Liver (tissue), 9 donors: ENCODE data around the gene CASQ1. TPM values are rescaled to one million over a fixed set of nuclear protein-coding genes. Genes with fewer than 3 reads are reported as not detected.

Experiments
- DNase-seq: peaks from one replicate; pipeline ENCODE4 v3.0.0-alpha.2; 2017; ENCODE audit warnings: low spot score
- H3K27ac ChIP-seq, 2 donors: one replicate each; pipeline ENCODE4 v1.7.0; 2013; ENCODE audit warnings: inconsistent platforms in 2 of 2, low read length in 2 of 2, control low read depth in 1 of 2, low read depth in 1 of 2, mild to moderate bottlenecking in 1 of 2
- H3K27me3 ChIP-seq, 4 donors: one replicate each; pipeline versions ENCODE4 v1.6.1 to v1.7.0; 2013; ENCODE audit warnings: low read length in 3 of 4, inconsistent platforms in 1 of 4, mild to moderate bottlenecking in 1 of 4, moderate library complexity in 1 of 4; ENCODE audit not compliant: control insufficient read depth in 4 of 4, insufficient read depth in 4 of 4
- H3K36me3 ChIP-seq, 4 donors: one replicate each; pipeline versions ENCODE4 v1.6.1 to v1.7.0; 2013; ENCODE audit warnings: low read length in 3 of 4, mild to moderate bottlenecking in 3 of 4, low read depth in 1 of 4, moderate library complexity in 1 of 4; ENCODE audit not compliant: control insufficient read depth in 4 of 4, insufficient read depth in 3 of 4
- H3K4me1 ChIP-seq, 4 donors: one replicate each; pipeline versions ENCODE4 v1.6.1 to v1.7.0; 2013; ENCODE audit warnings: low read length in 3 of 4, mild to moderate bottlenecking in 3 of 4, moderate library complexity in 1 of 4; ENCODE audit not compliant: control insufficient read depth in 4 of 4, insufficient read depth in 4 of 4
- H3K4me3 ChIP-seq, 3 donors: one replicate each; pipeline versions ENCODE4 v1.6.1 to v1.7.0; 2013; ENCODE audit warnings: low read length in 3 of 3, control low read depth in 1 of 3, low read depth in 1 of 3, mild to moderate bottlenecking in 1 of 3
- H3K9ac ChIP-seq, 2 donors: one replicate each; pipeline ENCODE4 v1.7.0; 2013; ENCODE audit warnings: low read length in 2 of 2, mild to moderate bottlenecking in 2 of 2, moderate library complexity in 2 of 2, control low read depth in 1 of 2, low read depth in 1 of 2
- H3K9me3 ChIP-seq, 4 donors: one replicate each; pipeline versions ENCODE4 v1.6.1 to v1.7.0; 2013; ENCODE audit warnings: low read length in 3 of 4; ENCODE audit not compliant: control insufficient read depth in 4 of 4
- ATF3 ChIP-seq: IDR thresholded peaks from 2 replicates; pipeline ENCODE4 v1.6.1; 2016; ENCODE audit warnings: antibody characterized with exemption
- EGR1 ChIP-seq, 2 donors: IDR thresholded peaks; 2 replicates each; pipeline ENCODE4 v1.6.1; 2016 to 2018; ENCODE audit warnings: antibody characterized with exemption in 2 of 2, low read depth in 2 of 2
- FOXA1 ChIP-seq: IDR thresholded peaks from 2 replicates; pipeline ENCODE4 v1.6.1; 2016; ENCODE audit warnings: antibody characterized with exemption
- FOXA2 ChIP-seq: IDR thresholded peaks from 2 replicates; pipeline ENCODE4 v1.6.1; 2016; ENCODE audit warnings: antibody characterized with exemption
- GABPA ChIP-seq, 2 donors: IDR thresholded peaks in 1 of 2; conservative IDR thresholded peaks in 1 of 2; 2 replicates each; pipeline ENCODE4 v1.6.1; 2016; ENCODE audit warnings: antibody characterized with exemption in 2 of 2, mild to moderate bottlenecking in 1 of 2, moderate library complexity in 1 of 2
- HNF4A ChIP-seq, 2 donors: conservative IDR thresholded peaks; 2 replicates each; pipeline ENCODE4 v1.6.1; 2016; ENCODE audit warnings: antibody characterized with exemption in 2 of 2, mild to moderate bottlenecking in 2 of 2
- HNF4G ChIP-seq: IDR thresholded peaks from 2 replicates; pipeline ENCODE4 v1.6.1; 2016; ENCODE audit warnings: antibody characterized with exemption
- JUND ChIP-seq, 2 donors: IDR thresholded peaks; 2 replicates each; pipeline ENCODE4 v1.6.1; 2016; ENCODE audit warnings: antibody characterized with exemption in 2 of 2
- MAX ChIP-seq: IDR thresholded peaks from 2 replicates; pipeline ENCODE4 v1.6.1; 2016; ENCODE audit warnings: antibody characterized with exemption
- NR2F2 ChIP-seq: IDR thresholded peaks from 2 replicates; pipeline ENCODE4 v1.6.1; 2016; ENCODE audit warnings: antibody characterized with exemption
- RAD21 ChIP-seq, 2 donors: IDR thresholded peaks; 2 replicates each; pipeline ENCODE4 v1.6.1; 2016; ENCODE audit warnings: antibody characterized with exemption in 2 of 2, mild to moderate bottlenecking in 2 of 2
- REST ChIP-seq: IDR thresholded peaks from 2 replicates; pipeline ENCODE4 v1.6.1; 2016; ENCODE audit warnings: antibody characterized with exemption, mild to moderate bottlenecking
- RXRA ChIP-seq, 2 donors: IDR thresholded peaks; 2 replicates each; pipeline ENCODE4 v1.6.1; 2017 to 2018; ENCODE audit warnings: antibody characterized with exemption in 2 of 2, mild to moderate bottlenecking in 1 of 2
- SP1 ChIP-seq: IDR thresholded peaks from 2 replicates; pipeline ENCODE4 v1.6.1; 2018; ENCODE audit warnings: antibody characterized with exemption, mild to moderate bottlenecking
- TAF1 ChIP-seq: conservative IDR thresholded peaks from 2 replicates; pipeline ENCODE4 v1.6.1; 2016; ENCODE audit warnings: antibody characterized with exemption, mild to moderate bottlenecking
- YY1 ChIP-seq: IDR thresholded peaks from 2 replicates; pipeline ENCODE4 v1.6.1; 2016; ENCODE audit warnings: antibody characterized with exemption, mild to moderate bottlenecking
- ZBTB33 ChIP-seq: IDR thresholded peaks from 2 replicates; pipeline ENCODE4 v1.6.1; 2016; ENCODE audit warnings: antibody characterized with exemption
- WGBS: extraction: QIAGEN DNeasy Blood & Tissue Kit; methylation state at CpG from one replicate; pipeline ENCODE4 v1.1.7; 2013; 5-methylcytosine and 5-hydroxymethylcytosine counted together
- polyA plus RNA-seq, 2 donors: library from polyadenylated mRNA; stranded (reverse) in 1 of 2; unstranded in 1 of 2; fragments of 200-250 nt in 1 of 2; fragments of >200 nt in 1 of 2; fragmentation: Nextera tagmentation in 1 of 2; extraction: Ambion mirVana in 1 of 2; gene quantifications; one replicate each; pipeline versions ENCODE4 v1.2.1 to v1.2.3, GENCODE V29; 2013 to 2015
- total RNA-seq, 2 donors: library from RNA; depleted of rRNA; stranded (reverse); fragments of >200 nt; gene quantifications; one replicate each; pipeline ENCODE4 v1.2.3, GENCODE V29; 2014
- donor health status: healthy.
- donor health status: healthy.
- donor health status: healthy.
- donor health status: healthy.
- donor health status: healthy.

Gene CASQ1
- total and polyA plus RNA-seq, 4 donors = not detected

GRCh38 chr1:160236806-160237205 is 46.4 kb downstream of the CASQ1 start:
- H3K9ac ChIP-seq = no peak overlapping the region
- no peak overlapping the region for H3K4me3 ChIP-seq
- H3K36me3 ChIP-seq = peaks cover 9 to 48% (median 39%) of the 10 kb centered on the region in 4 donors
- no peak for TF ChIP-seq FOXA1
- no peak for TF ChIP-seq REST
- H3K27ac ChIP-seq = no peak overlapping the region
- H3K27me3 ChIP-seq = no peaks in the 10 kb centered on the region
- no peaks in the 10 kb centered on the region for H3K9me3 ChIP-seq
- peaks cover 0 to 23% (median 22%) of the 10 kb centered on the region in 4 donors for H3K4me1 ChIP-seq
- 90% methylated on average over 5 of the region's 5 CpGs for WGBS
- DNase-seq = no peak

- no peaks in the 10 kb centered on the region for H3K9me3 ChIP-seq
- WGBS = 95% methylated on average over 2 of the region's 2 CpGs
- TF ChIP-seq YY1 (no peak), HNF4A (conservative IDR thresholded peaks at IDR 0.05) (no peak)
- H3K27me3 ChIP-seq = no peaks in the 10 kb centered on the region
- no peak overlapping the region for H3K27ac ChIP-seq
- H3K4me3 ChIP-seq = no peak overlapping the region
- peaks cover 5 to 47% (median 38%) of the 10 kb centered on the region in 4 donors for H3K36me3 ChIP-seq
- DNase-seq = no peak
- no peak overlapping the region for H3K9ac ChIP-seq
- H3K4me1 ChIP-seq = peaks cover 0 to 28% (median 27%) of the 10 kb centered on the region in 4 donors
Observed at GRCh38 chr1:160237558-160237957, 47.2 kb downstream of the CASQ1 start.

- Histone ChIP-seq H3K27ac (peak overlapping the region in 1 of 2 donors; percentile 32), H3K4me1 (peaks cover 0 to 36% (median 35%) of the 10 kb centered on the region in 4 donors), H3K9ac (no peak overlapping the region), H3K27me3 (no peaks in the 10 kb centered on the region), H3K4me3 (no peak overlapping the region), H3K9me3 (no peaks in the 10 kb centered on the region), H3K36me3 (peaks cover 5 to 45% (median 36%) of the 10 kb centered on the region in 4 donors)
- no peak for DNase-seq
- WGBS = 26% methylated on average over 5 of the region's 5 CpGs
- TF ChIP-seq FOXA2 (peak; percentile 60), EGR1 (IDR thresholded peaks at IDR 0.05; ENCODE audit: low read depth in 2 of 2) (peak in 1 of 2 donors; percentile 55), NR2F2 (no peak), RXRA (IDR thresholded peaks at IDR 0.05) (peak; percentile 60 to 86), RAD21 (IDR thresholded peaks at IDR 0.05) (peak; percentile 40 to 52), GABPA (IDR thresholded peaks at IDR 0.05 in 1 of 2, conservative IDR thresholded peaks at IDR 0.05 in 1 of 2) (peak in 1 of 2 donors; percentile 44), ATF3 (no peak), TAF1 (no peak), ZBTB33 (peak; percentile 79), SP1 (peak; percentile 48), YY1 (peak; percentile 75), REST (peak; percentile 33), FOXA1 (peak; percentile 56), MAX (peak; percentile 91), HNF4G (peak; percentile 54), JUND (IDR thresholded peaks at IDR 0.05) (peak; percentile 22 to 79), HNF4A (conservative IDR thresholded peaks at IDR 0.05) (peak; percentile 80 to 90)
Observed at GRCh38 chr1:160238408-160238807, 48.0 kb downstream of the CASQ1 start.
